Activated T-cell treated with anti-CD3 and anti-CD28 coated beads, Interleukin-2, amount 50 U/mL, for 4 hours (primary cell): ENCODE results near the gene KRT79. TPM values are rescaled to one million over a fixed set of nuclear protein-coding genes. Genes with fewer than 3 reads are reported as not detected.
"Not testable (repeated sequence)": the region's sequence is repeated elsewhere in the genome, so short reads cannot be mapped to it uniquely, and the experiment has no call there.

Experiments used
- ATAC-seq, 2 donors: fragments of 200-7000 bp; cut with Tn5 transposase; one replicate each; pipeline ENCODE4 v1.10.0; 2021
- DNase-seq: peaks from one replicate; pipeline ENCODE4 v3.0.0-alpha.2; 2020
- H3K27me3 Mint-ChIP-seq: one replicate; pipeline ENCODE4 v1.8.0; 2021; ENCODE audit warnings: low read depth, mixed read lengths
- H3K36me3 Mint-ChIP-seq: one replicate; pipeline ENCODE4 v1.8.0; 2022; ENCODE audit warnings: mixed read lengths; ENCODE audit not compliant: insufficient read depth
- H3K4me1 Mint-ChIP-seq: one replicate; pipeline ENCODE4 v1.8.0; 2021; ENCODE audit warnings: low read depth, mixed read lengths
- H3K4me3 Mint-ChIP-seq: one replicate; pipeline ENCODE4 v1.8.0; 2021; ENCODE audit warnings: mild to moderate bottlenecking, moderate library complexity, mixed read lengths
- H3K9me3 Mint-ChIP-seq: one replicate; pipeline ENCODE4 v1.8.0; 2021; ENCODE audit warnings: mixed read lengths
- total RNA-seq, 3 donors: library from RNA; stranded (reverse); gene quantifications; one replicate each; pipeline ENCODE4 v1.2.1, GENCODE V29; 2021

Gene KRT79
- total RNA-seq: under 1 TPM in 2 of 3 donors, not detected in 1; 0.10 to 0.16 TPM

- no peak within 1 kb of the TSS for H3K4me3 Mint-ChIP-seq
- H3K4me1 Mint-ChIP-seq: peaks cover 22% of the 10 kb centered on the region
- no peak for DNase-seq
- peaks cover 3% of the 10 kb centered on the region for H3K27me3 Mint-ChIP-seq
- ATAC-seq: no peak
- H3K9me3 Mint-ChIP-seq: no peaks in the 10 kb centered on the region
- H3K36me3 Mint-ChIP-seq: no peaks in the 10 kb centered on the region
Measured at GRCh38 chr12:52833922-52834726, at the start of gene KRT79. Gene KRT79, minus strand, starts transcription at chr12:52834311. Its CDS starts 51 bp downstream, at chr12:52834260.

DNA sequence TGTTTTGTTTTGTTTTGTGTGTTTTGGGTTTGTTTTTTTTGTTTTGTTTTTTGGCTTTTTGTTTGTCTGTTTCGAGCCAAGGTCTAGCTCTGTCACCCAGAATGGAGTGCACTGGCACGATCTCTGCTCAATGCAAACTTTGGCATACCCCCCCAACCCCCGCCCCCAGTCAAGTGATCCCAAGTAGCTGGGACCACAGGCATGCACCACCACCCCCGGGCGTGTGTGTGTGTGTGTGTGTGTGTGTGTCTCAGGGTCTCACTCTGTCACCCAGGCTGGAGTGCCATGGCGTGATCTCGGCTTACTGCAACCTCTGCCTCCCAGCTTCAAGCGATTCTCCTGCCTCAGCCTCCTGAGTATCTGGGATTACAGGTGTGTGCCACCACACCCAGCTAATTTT is 46.4 kb upstream of the KRT79 start:
- H3K27me3 Mint-ChIP-seq: peaks cover 14% of the 10 kb centered on the region
- not testable (repeated sequence) for ATAC-seq, H3K9me3 Mint-ChIP-seq, H3K4me3 Mint-ChIP-seq, DNase-seq, H3K36me3 Mint-ChIP-seq, H3K4me1 Mint-ChIP-seq

DNA sequence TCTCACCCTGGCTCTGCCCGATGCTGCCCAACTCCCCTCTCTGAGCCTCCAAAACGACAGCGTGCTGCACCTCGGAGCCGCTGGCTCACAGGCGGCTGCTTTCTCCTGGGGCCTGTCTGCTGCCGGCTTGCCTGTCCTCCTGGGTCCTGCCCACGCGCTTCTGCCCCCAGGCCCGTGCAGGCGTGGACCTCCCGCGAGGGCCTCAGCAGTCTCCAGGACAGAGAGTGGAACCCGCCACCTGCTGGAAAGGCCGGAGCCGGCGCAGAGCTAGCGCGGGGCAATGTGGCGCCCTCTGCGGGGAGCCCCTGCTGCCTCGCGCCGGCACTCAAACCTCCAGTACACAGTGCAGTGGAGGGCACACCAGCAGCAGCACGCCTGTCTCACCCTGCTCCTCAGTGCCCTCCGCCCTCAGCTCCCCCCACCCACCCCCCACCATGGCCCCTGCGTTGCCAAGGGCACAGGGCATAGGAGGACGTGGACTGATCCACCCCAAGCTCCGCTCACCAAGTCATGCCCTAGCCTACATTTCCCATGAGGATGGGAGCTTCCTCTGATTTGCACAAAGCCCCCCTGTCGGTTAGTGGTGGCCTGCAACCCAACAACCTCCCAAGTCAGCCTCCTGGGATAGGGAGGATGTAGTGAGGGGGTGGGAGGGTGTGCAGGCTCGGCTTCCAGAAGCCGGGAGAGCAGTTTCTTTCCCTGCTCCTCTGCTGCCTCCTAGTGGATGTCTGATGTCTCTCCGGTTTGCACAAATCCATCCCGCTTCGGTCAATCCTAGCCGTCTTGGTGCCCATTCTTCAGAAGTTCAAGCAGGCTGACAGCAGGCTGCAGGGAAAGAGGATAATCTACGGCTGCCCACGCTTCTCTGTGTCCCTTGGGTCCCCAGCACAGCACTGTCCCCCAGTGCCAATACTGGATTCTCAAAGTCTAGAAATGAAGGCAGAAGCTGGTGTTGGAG is 45.6 kb upstream of the KRT79 start:
- ATAC-seq: peak; percentile 95 to 96
- peak; percentile 62 for DNase-seq
- Mint-ChIP-seq H3K4me1 (peaks cover 6% of the 10 kb centered on the region), H3K9me3 (no peaks in the 10 kb centered on the region), H3K27me3 (peaks cover 12% of the 10 kb centered on the region), H3K36me3 (no peaks in the 10 kb centered on the region), H3K4me3 (peak overlapping the region; percentile 77)

DNA sequence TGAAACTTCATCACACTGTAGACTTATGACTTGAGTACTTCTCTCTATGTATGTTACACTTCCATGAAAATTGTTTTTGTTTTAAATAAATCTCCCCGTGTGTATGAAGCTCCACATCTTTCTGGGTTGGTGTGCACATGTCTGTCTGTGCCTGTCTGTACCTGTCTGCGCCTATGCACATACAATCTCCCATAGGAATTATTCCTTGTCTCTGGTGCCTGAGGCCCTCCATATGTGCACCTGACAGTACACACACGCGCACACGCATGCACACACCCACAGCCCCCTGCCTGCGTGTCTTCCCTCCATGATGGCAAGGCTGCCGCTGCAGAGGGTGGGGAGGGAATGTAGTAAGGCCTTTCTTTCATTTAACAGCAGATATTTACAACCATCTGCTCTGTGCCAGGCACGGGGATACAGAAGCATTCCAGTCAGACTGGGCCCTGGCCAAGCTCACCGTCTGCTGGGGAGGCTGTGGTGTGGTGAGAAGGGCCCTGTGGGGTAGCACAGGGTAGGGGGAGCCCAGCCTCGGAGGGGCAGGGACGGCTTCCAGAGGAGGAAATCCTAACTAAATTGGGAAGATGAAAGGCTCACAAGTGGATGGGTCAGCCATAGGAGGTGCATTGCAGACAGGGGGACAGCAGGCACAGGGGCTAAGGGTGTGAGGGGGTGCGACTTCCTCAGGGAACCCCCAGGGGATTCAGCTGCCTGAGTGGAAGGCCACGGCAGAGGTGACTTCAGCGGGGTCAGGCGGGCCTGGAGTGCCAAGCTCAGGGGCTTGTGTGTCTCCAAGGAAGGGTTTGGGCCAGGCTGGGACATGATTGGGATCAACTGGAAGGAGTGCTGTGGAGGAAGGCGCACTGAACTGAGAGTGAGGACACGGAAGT is 44.6 kb upstream of the KRT79 start:
- H3K27me3 Mint-ChIP-seq: peaks cover 12% of the 10 kb centered on the region
- H3K9me3 Mint-ChIP-seq: no peaks in the 10 kb centered on the region
- no peak for ATAC-seq
- H3K36me3 Mint-ChIP-seq: no peaks in the 10 kb centered on the region
- H3K4me1 Mint-ChIP-seq: peaks cover 11% of the 10 kb centered on the region
- no peak overlapping the region for H3K4me3 Mint-ChIP-seq
- no peak for DNase-seq

- DNase-seq (no peak), ATAC-seq (no peak)
- Mint-ChIP-seq H3K36me3 (no peaks in the 10 kb centered on the region), H3K9me3 (no peaks in the 10 kb centered on the region), H3K27me3 (peaks cover 12% of the 10 kb centered on the region), H3K4me3 (no peak overlapping the region), H3K4me1 (peaks cover 18% of the 10 kb centered on the region)
Measured at GRCh38 chr12:52877242-52877641, 43.1 kb upstream of the KRT79 start.

DNA sequence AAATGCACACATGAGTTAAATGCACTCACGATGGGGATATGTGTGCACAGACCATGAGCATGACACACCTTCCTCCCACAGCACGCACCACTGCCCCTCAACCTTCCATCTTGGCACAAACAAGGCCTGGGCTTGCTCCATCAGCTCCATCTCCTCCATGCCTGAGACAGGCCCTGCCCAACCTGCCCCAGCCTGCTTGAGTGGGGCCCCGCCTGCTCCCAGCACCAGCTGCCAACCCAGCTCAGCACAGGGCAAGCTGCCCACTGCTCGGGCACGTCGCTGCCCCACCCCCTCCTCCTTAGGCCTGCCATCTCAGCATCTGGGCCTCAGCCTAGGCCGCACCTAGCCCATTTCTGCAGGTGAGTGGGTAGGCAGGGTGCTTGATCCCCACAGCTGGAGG is 42.3 kb upstream of the KRT79 start:
- no peak overlapping the region for H3K4me3 Mint-ChIP-seq
- peaks cover 18% of the 10 kb centered on the region for H3K4me1 Mint-ChIP-seq
- H3K9me3 Mint-ChIP-seq: no peaks in the 10 kb centered on the region
- H3K36me3 Mint-ChIP-seq: no peaks in the 10 kb centered on the region
- ATAC-seq (no peak), DNase-seq (no peak)
- H3K27me3 Mint-ChIP-seq: peaks cover 8% of the 10 kb centered on the region

DNA sequence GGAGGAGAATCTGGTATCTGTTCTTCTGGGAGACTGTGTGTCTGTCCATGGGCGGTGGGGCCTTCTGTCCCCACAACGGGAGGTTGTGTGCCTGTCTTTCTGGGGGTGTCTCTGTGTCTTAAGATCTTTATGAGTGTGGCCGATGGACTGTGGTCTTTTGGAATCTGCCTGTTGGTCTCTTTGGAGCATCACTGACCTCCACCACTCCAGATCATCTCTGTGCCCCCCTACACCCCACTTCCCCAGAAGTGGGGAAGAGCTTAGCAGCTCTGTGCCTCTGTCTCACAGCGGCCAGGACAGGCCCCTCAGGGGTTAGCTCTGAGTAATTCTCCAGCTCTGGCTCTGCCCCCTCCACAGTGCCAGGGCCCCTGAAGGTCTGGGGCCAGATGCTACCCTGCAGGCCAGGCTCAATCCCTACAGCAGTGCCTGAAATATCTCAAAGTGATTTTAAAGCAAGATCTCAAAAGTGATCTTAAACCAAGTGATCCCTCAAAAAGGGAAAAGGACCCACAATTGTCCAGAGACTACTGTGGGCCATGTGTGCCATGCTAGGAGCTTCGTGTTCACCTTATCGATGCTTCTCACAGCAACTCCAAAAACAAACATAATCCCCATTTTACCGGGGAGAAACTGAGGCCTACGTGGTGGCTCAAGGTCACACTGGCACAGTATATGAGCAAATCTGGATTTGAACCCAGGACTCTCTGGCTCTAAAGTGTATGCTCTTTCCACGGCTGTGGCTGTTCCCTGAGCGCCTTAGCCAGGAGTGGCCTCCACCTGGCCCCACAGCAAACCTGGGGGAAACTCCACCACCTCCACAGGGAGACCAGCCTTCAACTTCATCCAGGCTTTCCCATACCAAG is 40.7 kb upstream of the KRT79 start:
- Mint-ChIP-seq H3K4me1 (peaks cover 25% of the 10 kb centered on the region), H3K27me3 (no peaks in the 10 kb centered on the region), H3K9me3 (no peaks in the 10 kb centered on the region), H3K36me3 (no peaks in the 10 kb centered on the region), H3K4me3 (peak overlapping the region; percentile 76)
- DNase-seq: no peak
- ATAC-seq: no peak

GRCh38 chr12:52873832-52874572 is 39.9 kb upstream of the KRT79 start:
- no peaks in the 10 kb centered on the region for H3K27me3 Mint-ChIP-seq
- peak; percentile 36 for DNase-seq
- peak; percentile 68 to 80 for ATAC-seq
- H3K4me3 Mint-ChIP-seq: peak overlapping the region; percentile 76
- peaks cover 24% of the 10 kb centered on the region for H3K4me1 Mint-ChIP-seq
- no peaks in the 10 kb centered on the region for H3K36me3 Mint-ChIP-seq
- no peaks in the 10 kb centered on the region for H3K9me3 Mint-ChIP-seq

- H3K4me1 Mint-ChIP-seq: peaks cover 27% of the 10 kb centered on the region
- no peaks in the 10 kb centered on the region for H3K27me3 Mint-ChIP-seq
- H3K9me3 Mint-ChIP-seq: no peaks in the 10 kb centered on the region
- no peak for DNase-seq
- no peak for ATAC-seq
- peak overlapping the region; percentile 74 for H3K4me3 Mint-ChIP-seq
- no peaks in the 10 kb centered on the region for H3K36me3 Mint-ChIP-seq
Measured at GRCh38 chr12:52873513-52873831, 39.4 kb upstream of the KRT79 start.

- DNase-seq: no peak
- Mint-ChIP-seq H3K27me3 (no peaks in the 10 kb centered on the region), H3K4me3 (peak overlapping the region; percentile 74), H3K36me3 (no peaks in the 10 kb centered on the region), H3K9me3 (no peaks in the 10 kb centered on the region), H3K4me1 (peaks cover 28% of the 10 kb centered on the region)
- ATAC-seq: no peak
Measured at GRCh38 chr12:52872644-52873389, 38.7 kb upstream of the KRT79 start.

GRCh38 chr12:52871291-52872039 is 37.4 kb upstream of the KRT79 start:
- DNase-seq (no peak), ATAC-seq (no peak)
- H3K27me3 Mint-ChIP-seq: no peaks in the 10 kb centered on the region
- no peaks in the 10 kb centered on the region for H3K9me3 Mint-ChIP-seq
- peaks cover 38% of the 10 kb centered on the region for H3K4me1 Mint-ChIP-seq
- no peak overlapping the region for H3K4me3 Mint-ChIP-seq
- H3K36me3 Mint-ChIP-seq: no peaks in the 10 kb centered on the region
